ENCODE data around the gene MRTO4. TPM values are rescaled to one million over a fixed set of nuclear protein-coding genes. Genes with fewer than 3 reads are reported as not detected.
"Not testable (repeated sequence)": the region's sequence is repeated elsewhere in the genome, so short reads cannot be mapped to it uniquely, and the experiment has no call there.

MRTO4 gene
- total RNA-seq, 3 donors from 2014 or later (not counting 1 experiment from before 2014, with no cell fraction given), result 9.7 to 15.8 (median 13.5) TPM

GRCh38 chr1:19272064-19272463, 20.5 kb downstream of the MRTO4 start:
- H3K27ac Mint-ChIP-seq, result no peak overlapping the region
- DNase-seq, result no peak
- H3K9me3 Mint-ChIP-seq, result no peaks in the 10 kb centered on the region
- H3K27me3 Mint-ChIP-seq (ENCODE audit: low read depth in 2 of 2), result peaks cover 10 to 21% of the 10 kb centered on the region in 2 donors
- no peak for ATAC-seq
- Histone ChIP-seq H3K27ac (ENCODE audit: low read length) (no peak overlapping the region), H3K27me3 (ENCODE audit: control insufficient read depth, insufficient read depth, low read length) (peaks cover 4% of the 10 kb centered on the region), H3K36me3 (ENCODE audit: control insufficient read depth, insufficient read depth, low read length) (no peaks in the 10 kb centered on the region), H3K4me1 (ENCODE audit: control insufficient read depth, insufficient read depth, low read length) (no peaks in the 10 kb centered on the region), H3K9me3 (ENCODE audit: control insufficient read depth, insufficient read depth, low read length) (peaks cover 3% of the 10 kb centered on the region), H3K4me3 (ENCODE audit: low read length) (no peak overlapping the region)
- H3K36me3 Mint-ChIP-seq, result no peaks in the 10 kb centered on the region
- intact Hi-C loops (cut with micrococcal nuclease), result loop anchor here (1.0 kb wide), 1 partner anchor 17 kb away; no protein-coding TSS in a partner anchor
- H3K4me1 Mint-ChIP-seq, result peaks cover 0 to 5% of the 10 kb centered on the region in 2 donors
- no peak for TF ChIP-seq CTCF (IDR thresholded peaks at IDR 0.05)
- H3K4me3 Mint-ChIP-seq, result no peak overlapping the region

GRCh38 chr1:19273106-19273843, 21.7 kb downstream of the MRTO4 start:
- no peaks in the 10 kb centered on the region for H3K9me3 Mint-ChIP-seq
- no peak overlapping the region for H3K4me3 ChIP-seq (ENCODE audit: low read length)
- no peak overlapping the region for H3K4me3 Mint-ChIP-seq
- H3K36me3 Mint-ChIP-seq, result no peaks in the 10 kb centered on the region
- intact Hi-C loops (cut with micrococcal nuclease), result no loop called here
- no peaks in the 10 kb centered on the region for H3K36me3 ChIP-seq (ENCODE audit: control insufficient read depth, insufficient read depth, low read length)
- peaks cover 3% of the 10 kb centered on the region for H3K9me3 ChIP-seq (ENCODE audit: control insufficient read depth, insufficient read depth, low read length)
- no peak for ATAC-seq
- no peak for DNase-seq
- no peaks in the 10 kb centered on the region for H3K4me1 ChIP-seq (ENCODE audit: control insufficient read depth, insufficient read depth, low read length)
- WGBS (ENCODE audit: insufficient coverage), result 94% methylated on average over 22 of the region's 22 CpGs
- H3K27me3 Mint-ChIP-seq (ENCODE audit: low read depth in 2 of 2), result peaks cover 10 to 21% of the 10 kb centered on the region in 2 donors
- TF ChIP-seq CTCF (IDR thresholded peaks at IDR 0.05), result no peak
- no peak overlapping the region for H3K27ac ChIP-seq (ENCODE audit: low read length)
- peaks cover 0 to 5% of the 10 kb centered on the region in 2 donors for H3K4me1 Mint-ChIP-seq
- no peak overlapping the region for H3K27ac Mint-ChIP-seq
- H3K27me3 ChIP-seq (ENCODE audit: control insufficient read depth, insufficient read depth, low read length), result peaks cover 4% of the 10 kb centered on the region

- H3K27ac Mint-ChIP-seq; H3K36me3 Mint-ChIP-seq; H3K9me3 Mint-ChIP-seq; H3K27ac ChIP-seq (ENCODE audit: low read length); H3K27me3 ChIP-seq (ENCODE audit: control insufficient read depth, insufficient read depth, low read length); H3K36me3 ChIP-seq (ENCODE audit: control insufficient read depth, insufficient read depth, low read length); H3K4me3 Mint-ChIP-seq; H3K4me1 Mint-ChIP-seq; intact Hi-C loops (cut with micrococcal nuclease); H3K9me3 ChIP-seq (ENCODE audit: control insufficient read depth, insufficient read depth, low read length); H3K4me3 ChIP-seq (ENCODE audit: low read length); H3K4me1 ChIP-seq (ENCODE audit: control insufficient read depth, insufficient read depth, low read length); DNase-seq: not testable (repeated sequence)
- H3K27me3 Mint-ChIP-seq (ENCODE audit: low read depth in 2 of 2), result peaks cover 10 to 21% of the 10 kb centered on the region in 2 donors
- 19% methylated on average over 47 of the region's 66 CpGs for WGBS (ENCODE audit: insufficient coverage)
- peak in 2 of 3 donors; percentile 24 to 50 for ATAC-seq
Observed at GRCh38 chr1:19273844-19274531, 22.4 kb downstream of the MRTO4 start.

- Mint-ChIP-seq H3K4me3 (no peak overlapping the region), H3K4me1 (peaks cover 0 to 5% of the 10 kb centered on the region in 2 donors), H3K27ac (no peak overlapping the region), H3K36me3 (no peaks in the 10 kb centered on the region), H3K27me3 (ENCODE audit: low read depth in 2 of 2) (peaks cover 10 to 21% of the 10 kb centered on the region in 2 donors), H3K9me3 (no peaks in the 10 kb centered on the region)
- Histone ChIP-seq H3K27ac (ENCODE audit: low read length) (no peak overlapping the region), H3K4me1 (ENCODE audit: control insufficient read depth, insufficient read depth, low read length) (no peaks in the 10 kb centered on the region), H3K27me3 (ENCODE audit: control insufficient read depth, insufficient read depth, low read length) (peaks cover 4% of the 10 kb centered on the region), H3K9me3 (ENCODE audit: control insufficient read depth, insufficient read depth, low read length) (peaks cover 3% of the 10 kb centered on the region), H3K4me3 (ENCODE audit: low read length) (no peak overlapping the region), H3K36me3 (ENCODE audit: control insufficient read depth, insufficient read depth, low read length) (no peaks in the 10 kb centered on the region)
- WGBS (ENCODE audit: insufficient coverage), result 100% methylated on average over 3 of the region's 5 CpGs
- DNase-seq, result no peak
- ATAC-seq, result no peak
- intact Hi-C loops (cut with micrococcal nuclease), result no loop called here
- TF ChIP-seq CTCF (IDR thresholded peaks at IDR 0.05), result no peak
Observed at GRCh38 chr1:19274636-19275035, 23.0 kb downstream of the MRTO4 start.

Measured in natural killer cell (primary cell).